ENCODE results near the gene POLK.

The POLK gene

DNA sequence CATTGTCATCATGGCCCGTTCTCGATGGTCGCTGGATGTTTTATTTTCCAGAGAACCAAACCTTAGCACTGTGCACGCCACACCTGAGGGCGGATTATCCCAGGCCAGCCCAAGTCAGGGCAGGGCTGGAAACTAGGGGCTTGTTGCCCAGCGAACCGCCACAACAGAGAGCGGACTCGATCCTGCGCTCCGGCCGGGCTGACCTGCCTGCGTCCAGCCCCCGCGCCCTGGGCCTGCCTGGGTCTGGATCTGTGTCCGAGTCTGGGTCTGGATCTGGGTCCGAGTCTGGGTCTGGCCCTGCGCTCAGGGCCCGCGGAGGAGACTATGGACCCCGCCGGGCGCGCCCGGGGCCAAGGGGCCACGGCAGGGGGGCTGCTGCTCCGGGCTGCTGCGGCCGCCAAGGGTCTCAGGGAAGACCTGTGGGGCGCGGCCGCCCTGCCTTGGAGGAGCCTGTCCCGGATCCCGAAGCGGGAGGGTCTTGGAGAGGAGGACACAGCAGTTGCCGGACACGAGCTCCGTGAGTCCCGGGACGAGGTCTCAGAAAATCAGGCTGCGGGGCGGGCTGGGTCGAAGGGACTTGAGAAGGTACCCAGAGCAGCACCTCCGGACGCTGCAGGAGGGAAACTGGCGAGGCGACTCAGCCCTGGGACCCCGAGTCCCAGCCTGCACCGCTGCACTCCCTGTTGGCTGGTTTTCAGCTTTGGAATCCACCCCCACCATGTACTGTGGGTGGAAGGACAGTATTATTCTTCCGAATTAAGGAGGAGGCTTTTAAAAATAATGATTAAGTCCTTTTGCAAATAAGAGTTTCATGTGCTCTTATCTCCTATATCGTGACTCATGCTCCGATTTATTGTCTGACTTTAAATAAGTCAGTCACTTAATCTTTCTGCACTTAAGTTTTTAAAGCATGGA is 99.9 kb downstream of the POLK start, which contains the start of gene ANKDD1B:
TSS of gene ANKDD1B (plus strand) at position 143 of the 915 bp plus-strand sequence. CDS start at position 325, 182 bp downstream.
- peak; percentile 2 for DNase-seq

DNA sequence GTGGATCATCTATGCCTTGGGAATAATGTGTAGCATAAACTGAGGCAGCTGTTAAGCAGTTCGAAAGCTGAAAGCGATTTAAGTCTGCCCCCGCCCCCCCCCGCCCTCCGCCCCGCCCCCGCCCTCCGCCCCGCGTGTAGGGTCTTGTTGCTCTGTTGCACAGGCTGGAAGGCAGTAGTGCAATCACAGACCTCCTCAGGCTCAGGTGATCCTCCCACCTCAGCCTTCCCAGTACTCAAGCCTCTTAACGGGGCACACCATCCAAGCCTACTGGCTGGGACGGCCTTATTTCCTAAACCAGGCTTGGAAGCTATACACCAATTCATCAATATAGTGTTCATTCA is 100.5 kb downstream of the POLK start:
- no peak for DNase-seq

DNA sequence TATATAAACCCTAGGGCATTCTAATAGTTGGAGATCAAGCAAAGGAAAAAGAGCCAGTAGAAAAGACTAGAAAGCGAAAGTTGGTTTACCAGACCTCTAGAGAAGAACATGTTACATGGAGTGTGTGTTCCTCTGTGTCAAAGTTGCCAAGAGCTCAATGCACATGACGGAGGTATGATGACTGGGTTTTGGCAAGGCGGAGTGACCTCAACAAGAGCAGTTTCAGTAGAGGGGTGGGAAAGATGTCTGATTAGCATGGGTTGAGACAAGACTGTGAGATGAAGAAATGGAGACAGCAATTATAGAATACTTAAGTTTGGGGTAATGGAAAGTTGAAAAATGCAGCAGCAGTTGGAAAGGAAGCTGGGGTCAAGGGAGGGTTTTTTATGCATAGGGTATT is 101.2 kb downstream of the POLK start:
- no peak for DNase-seq

DNA sequence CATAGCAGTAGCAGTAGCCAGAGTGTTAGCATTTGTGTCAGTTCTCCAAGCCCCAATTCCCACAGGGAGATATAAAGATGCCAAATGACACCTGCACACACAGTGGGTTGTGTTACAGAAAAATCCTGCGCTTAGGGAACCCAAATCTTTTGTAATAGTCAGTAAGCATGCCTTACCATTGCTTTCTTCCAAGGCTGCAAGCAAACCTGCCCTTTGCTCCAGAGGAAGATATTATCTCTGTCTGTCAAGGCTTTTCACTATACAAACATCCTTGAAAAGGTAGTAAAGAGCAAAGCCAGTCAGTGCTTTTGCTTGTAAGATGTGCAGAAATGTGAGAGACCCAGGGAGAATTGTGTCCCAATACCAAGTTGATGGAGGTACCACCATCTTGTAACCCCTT is 102.5 kb downstream of the POLK start:
- DNase-seq: no peak

DNA sequence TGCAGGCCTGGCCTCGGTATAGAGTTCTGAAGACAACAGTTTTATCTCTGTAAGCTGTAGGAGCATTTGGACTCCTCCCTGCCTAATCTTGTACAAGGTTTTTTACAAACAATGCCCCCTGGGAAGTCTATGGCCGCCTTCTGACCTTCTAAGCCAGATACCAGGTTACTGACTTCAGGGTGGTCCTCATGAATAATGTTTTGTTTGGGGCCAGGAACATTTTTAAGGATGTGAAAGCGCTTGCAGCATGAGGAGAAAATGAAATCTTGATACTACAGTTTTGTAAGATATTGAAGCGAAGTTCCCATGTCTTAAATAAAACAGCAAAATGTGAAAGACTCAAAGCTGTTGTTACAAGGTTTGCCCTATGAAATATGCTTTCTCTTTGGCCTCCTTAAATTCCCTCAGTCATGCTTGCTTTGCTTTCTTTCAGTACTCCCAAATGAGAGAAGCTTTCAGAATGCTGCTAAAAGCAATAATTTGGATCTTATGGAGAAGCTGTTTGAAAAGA is 104.7 kb downstream of the POLK start:
- DNase-seq: no peak

DNA sequence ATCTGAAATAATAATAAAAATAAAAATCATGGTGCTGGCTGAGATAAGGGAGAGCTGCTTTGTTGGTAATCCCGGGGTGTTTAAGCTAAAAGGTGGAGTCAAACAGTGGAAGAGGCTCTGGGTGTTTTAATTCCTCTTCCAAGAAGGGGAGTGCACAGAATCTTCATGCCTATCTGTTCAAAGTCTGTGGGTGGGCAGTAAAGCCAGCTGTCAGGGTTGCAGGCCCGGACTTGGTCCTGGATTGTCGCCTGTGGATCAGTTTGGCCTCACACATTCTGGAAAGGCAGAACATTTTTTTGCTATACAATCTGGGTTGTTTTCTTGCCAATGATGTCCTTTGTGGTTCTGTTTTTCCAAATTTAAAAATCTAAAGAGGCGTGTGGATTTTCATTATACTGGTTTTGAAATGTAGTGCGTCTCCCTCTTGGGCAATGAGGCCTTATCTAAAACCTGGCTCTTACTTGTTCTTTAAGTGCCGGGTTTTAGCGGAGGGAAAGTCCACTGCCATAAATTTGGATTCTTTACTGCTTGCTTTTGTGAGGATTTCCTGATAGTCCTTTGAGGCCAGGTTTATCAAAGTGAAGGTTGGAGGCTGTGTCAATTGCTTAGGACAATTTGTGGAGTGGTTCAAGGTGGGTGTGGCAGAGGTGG is 105.4 kb downstream of the POLK start:
- no peak for DNase-seq

DNA sequence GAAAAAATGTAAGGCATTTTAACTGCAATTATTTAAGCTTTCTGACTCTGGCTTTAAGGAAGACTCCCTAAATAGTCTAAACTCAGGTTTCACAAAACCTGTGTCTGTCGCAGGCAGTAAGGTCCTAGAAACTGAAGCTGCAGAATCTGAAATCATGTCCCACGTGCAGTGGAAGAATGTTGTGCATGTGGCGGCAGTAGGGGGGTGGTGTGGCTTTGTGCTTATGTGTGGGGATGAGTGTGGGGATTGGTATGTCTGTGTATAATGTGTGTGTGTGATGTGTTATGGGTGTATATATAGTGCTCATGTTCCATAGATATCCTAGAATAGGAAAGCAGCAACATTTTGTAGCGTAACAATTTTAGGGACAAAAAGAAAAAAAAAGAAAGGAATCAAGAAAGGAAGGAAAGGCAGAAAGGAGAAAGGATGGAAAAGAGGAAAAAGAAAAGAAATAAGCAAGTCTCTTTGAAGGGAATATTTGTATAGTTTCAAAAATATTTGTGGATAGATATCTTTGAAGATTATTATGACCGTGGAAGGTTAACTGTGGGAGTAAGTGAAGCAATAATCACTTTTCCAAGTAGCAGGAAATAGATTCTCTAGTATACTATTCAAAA is 106.2 kb downstream of the POLK start:
- DNase-seq: no peak

DNA sequence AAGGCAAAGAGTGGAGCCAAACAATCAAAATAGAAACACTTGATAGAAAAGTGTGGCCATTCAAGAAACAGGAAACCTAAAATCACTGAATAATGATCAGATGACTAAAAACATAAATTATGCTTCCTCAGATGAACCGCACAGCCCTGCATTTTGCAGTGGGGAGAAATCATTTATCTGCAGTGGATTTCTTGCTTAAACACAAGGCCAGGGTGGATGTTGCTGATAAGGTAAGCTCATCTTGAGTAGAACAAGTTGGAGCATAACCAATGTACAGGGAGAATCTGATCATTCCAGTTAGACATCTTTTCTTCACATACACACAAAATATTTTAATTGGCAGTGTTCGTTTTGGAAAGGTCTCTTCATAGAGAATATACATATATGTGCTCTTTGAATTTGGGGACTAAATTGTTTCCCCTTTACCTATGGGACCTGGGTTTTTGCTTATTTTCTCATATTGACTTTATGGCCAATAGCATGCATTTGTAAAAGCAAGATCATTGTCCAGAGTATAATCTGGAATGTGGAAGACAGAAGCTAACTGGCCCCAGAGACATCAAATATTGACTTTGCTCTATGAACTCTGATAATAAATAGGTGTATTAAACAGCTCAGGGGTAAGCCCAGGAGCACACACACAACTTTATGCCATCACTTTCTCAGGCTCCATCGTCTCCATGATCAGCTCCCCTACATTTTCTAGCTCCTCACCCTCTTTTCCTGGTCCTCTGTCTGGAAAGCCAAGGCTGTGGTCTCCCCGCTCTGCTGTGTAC is 108.7 kb downstream of the POLK start:
- no peak for DNase-seq

DNA sequence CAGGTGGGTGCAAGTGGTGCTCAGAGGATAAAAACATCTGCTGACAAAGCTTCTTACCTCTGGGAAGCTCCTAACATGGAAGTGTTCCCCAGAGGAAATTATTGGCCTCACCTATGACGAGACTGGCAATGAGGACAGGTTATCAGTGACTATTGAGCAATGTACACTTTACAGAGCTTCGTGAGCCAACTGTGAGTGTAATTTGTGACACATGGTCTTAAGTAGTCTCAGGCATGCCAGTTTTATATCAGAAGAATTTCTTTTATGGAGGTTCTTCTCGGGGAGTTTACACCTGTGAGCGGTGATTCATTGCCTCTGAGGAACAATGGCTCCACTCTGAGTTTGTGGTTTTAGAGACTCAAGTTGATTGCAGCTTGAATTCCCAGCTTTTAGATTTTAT is 110.9 kb downstream of the POLK start:
- DNase-seq: no peak

DNA sequence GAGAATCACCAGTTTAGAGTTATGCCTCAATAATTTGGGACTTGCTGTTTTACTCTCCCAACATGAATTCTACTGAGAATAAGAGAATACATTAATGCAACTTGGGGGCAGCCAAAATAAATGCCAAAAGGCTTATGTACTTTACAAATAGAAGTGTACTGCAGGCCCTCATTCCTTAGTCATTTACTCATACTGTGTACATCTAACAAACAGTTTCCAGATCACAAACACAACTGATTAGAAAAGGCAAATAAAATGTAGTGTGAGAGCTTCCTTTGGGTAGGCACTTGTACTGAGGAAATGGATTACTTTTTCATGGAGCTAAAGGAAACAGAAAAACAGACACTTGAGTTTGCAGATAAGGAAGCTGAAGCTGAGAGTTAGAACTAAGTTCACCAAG is 112.2 kb downstream of the POLK start:
- DNase-seq: no peak

DNA sequence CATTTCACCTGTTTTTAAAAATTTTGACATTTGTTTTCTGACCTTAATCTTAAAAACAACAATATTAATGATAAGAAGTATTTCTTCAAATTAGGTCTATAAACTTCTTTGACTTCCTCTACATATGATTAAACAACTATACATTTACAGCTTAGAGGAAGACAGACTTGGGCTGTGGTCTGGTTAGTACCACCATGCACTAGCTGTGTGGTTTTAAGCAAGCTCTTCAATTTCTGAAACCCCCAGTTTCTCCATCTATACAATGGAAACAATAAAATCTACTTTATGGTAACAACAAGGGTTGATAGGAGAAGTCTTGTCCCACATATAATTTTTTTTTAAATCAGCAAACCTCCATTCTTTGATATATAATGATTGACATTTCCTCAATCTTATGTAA is 115.3 kb downstream of the POLK start:
- no peak for DNase-seq

DNA sequence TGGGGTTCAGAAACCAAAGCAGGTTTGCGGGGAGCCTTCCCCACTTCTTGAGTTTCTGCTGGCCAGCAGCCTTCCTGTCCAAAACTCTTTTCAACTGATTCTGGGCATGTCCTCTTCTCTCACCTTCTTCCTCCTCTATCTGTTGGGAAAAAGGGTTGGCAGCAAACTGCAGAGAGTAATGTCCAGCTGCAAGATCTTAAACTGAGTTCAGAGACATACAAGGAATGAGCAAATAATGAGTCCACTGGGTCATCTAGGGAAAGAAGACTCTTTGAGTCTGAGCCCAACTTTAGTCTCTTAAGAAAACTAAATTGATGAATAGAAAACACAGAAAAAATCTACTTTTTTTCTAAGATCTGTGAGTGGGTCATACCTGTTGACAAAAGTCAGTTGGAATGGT is 116.1 kb downstream of the POLK start:
- DNase-seq: no peak

DNA sequence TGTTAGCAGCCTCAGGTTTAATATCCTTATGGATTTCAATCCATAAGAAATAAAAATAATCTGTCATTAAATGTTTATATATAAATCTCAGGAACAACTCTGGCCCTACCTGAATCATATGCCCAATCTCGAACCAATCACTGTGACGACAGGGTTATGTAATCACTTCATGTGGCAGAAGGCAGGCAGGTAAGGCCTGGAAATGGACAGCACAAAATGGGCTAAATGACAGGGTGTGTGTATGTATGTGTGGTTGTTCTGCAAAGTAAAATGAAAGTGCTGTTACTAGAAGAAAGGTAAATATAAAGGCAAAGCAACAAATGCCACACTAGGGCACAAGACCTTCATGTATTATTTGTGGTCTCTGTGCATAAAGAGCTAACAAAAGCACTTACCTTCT is 119.2 kb downstream of the POLK start:
- no peak for DNase-seq

DNA sequence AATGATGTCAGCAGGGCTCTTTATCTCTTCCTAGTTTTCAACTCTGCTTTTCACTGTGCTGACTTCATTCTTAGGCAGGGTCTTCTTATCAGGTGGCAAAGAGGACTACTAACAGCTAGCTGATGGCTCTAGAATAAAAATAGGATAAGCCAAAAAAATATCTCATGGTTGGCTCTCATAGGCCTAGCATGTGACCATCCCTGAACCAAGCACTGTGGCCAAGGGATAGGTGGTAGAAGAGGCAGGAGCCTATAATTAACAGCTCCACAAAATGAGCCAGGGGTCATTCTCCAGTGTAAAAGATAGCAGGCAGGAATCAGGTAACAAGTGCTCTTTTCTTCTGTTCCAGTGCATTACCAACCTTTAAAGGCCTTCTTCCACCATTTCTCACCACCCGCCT is 120.6 kb downstream of the POLK start:
- no peak for DNase-seq

DNA sequence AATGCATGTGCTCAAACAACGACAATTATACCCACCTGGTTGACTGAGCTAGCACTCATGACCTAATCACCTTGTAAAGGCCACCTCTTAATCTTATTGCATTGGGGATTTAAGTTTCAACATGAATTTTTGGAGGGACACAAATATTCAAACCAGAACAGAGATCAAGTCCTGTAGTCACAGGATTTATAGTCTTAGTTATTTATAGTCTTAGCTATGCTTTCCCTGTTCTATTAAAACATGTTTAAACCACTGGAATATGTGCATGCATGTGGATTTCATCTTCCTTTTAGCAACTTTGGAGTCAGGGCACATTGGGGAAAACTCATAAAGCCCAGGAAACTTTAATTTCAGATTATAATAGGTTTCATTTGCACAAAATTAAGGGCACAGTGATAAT is 126.3 kb downstream of the POLK start:
- no peak for DNase-seq

DNA sequence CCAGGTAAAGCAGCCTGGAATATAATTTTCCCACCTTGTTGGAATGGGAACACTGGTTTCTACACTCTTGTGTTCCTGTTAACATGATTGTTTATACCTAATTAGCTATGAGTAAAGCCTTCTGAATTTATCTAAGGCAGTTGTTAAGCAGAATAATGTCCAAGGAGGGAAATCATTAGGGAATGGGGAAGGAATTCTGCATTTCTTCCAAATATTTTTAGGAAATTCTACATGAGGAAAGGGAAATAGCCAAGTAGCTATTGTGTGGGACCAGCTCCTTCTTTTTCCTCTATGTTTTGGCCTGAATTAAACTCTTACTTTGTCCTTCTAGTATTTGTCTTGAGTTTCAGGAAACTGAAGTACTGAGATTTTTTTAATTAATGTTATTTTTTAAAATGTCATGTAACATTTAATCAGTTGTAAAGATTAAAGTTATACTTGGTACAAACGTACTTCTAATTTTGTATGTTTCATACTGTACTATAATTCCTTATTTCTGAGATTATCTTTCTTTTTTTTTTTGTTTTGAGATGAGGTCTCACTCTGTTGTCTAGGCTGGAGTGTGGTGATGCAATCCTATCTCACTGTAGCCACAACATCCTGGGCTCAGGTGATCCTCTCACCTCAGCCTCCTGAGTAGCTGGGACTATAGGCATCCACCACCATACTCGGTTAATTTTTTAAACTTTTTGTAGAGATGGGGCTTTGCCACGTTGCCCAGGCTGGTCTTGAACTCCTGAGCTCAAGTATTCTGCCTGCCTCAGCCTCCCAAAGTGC is 128.0 kb downstream of the POLK start:
- DNase-seq: no peak

DNA sequence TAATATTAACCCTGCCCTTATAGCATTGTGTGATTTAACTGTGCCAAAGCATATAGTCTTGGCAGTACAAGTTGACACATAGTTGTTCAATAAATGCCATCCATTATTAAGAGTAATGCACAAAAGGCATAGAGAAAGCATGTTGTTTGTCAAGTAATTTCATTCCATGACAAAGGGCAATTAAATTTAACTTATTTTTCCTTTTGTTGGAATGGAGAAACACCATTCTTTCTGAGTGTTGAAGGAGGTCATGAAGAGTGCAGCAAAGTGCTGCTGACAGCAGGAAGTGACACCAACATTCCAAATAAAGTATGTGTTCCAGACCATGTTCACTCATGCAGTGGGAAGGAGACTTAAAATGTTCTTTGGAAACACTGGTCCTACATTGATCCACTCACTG is 128.7 kb downstream of the POLK start:
- no peak for DNase-seq

DNA sequence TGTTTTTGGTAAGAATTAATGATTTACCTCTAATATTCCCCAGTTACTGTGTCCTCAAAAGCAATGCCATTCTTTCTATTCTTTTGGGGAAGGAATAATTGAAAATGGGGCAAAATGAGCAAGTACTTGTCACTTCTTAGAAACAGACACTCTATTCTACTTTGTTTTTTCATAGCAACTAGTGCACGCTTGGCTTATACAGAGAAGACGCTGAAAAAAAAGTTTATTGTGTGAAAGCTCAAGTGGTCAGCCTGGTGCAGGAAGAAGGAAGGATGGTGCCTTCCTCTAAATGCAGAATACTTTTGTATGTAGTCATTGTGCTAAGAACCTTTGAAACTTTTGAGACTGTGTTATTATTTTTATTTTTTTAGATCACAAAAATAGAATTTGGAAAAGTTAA is 129.1 kb downstream of the POLK start:
- no peak for DNase-seq

DNA sequence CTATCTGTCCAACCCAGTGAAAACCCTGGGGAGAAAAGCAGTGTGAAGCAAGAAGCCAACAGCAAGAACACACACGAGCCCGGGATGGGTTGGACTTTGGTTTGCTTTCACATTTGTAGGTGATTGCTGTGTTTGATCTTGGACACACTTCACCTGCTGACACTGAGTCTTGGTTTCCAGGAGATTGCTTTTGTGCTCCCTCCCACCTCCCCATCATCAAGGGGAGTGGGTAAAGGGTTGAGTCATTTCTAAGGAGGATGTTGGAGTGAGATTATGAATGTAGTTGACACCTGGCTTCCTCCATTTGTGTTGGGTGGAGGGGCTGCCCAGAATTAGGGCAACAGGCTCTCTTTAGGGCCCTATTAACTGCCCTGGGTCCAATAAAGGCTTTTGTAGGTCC is 137.0 kb downstream of the POLK start:
- no peak for DNase-seq
